ENCODE data around the gene ZNF516. TPM values are rescaled to one million over a fixed set of nuclear protein-coding genes. Genes with fewer than 3 reads are reported as not detected.

ZNF516 gene
- total and polyA plus RNA-seq, 2 of the 13 experiments (the other 11 are each of a cell fraction or from before 2014, with no cell fraction given): 16.6 to 18.7 TPM

GRCh38 chr18:76483780-76484179 lies 11.3 kb downstream of the ZNF516 start (continued):
- TF ChIP-seq SAP130 (CRISPR knock-in tag; IDR thresholded peaks at IDR 0.05; ENCODE audit: low read depth) (0 out of 2 replicates have a peak, but pooled peaks have one; percentile 27), ZFAT (CRISPR knock-in tag; conservative IDR thresholded peaks at IDR 0.05) (no peak), ZBTB46 (CRISPR knock-in tag; IDR thresholded peaks at IDR 0.05; ENCODE audit: borderline replicate concordance) (no peak), HNF4A (CRISPR knock-in tag; IDR thresholded peaks at IDR 0.05) (peak; percentile 29), MAFK (conservative IDR thresholded peaks at IDR 0.05 in 1 of 2, IDR thresholded peaks at IDR 0.05 in 1 of 2; ENCODE audit: low read length in 2 of 2) (peak; percentile 38 to 52; a peak in 2 of 4 replicates), ZNF260 (CRISPR knock-in tag; IDR thresholded peaks at IDR 0.05; ENCODE audit: borderline replicate concordance, low read depth) (no peak)

GRCh38 chr18:76482971-76483691 lies 11.9 kb downstream of the ZNF516 start:
- Histone ChIP-seq H3K36me3 (replicated peaks in 1 of 2; ENCODE audit: control insufficient read depth in 1 of 2, insufficient read depth in 2 of 2, low read length in 2 of 2) (peaks cover 5 to 7% of the 10 kb centered on the region in 2 experiments; a peak in 4 of 5 replicates), H3K4me3 (replicated peaks in 1 of 3; ENCODE audit: insufficient read depth in 1 of 3, low read depth in 2 of 3, low read length in 3 of 3) (no peak overlapping the region), H3K9ac (ENCODE audit: insufficient read depth, low read depth, low read length) (no peak overlapping the region), H4K20me1 (ENCODE audit: insufficient read depth, low read length) (peaks cover 90% of the 10 kb centered on the region), H3K4me2 (ENCODE audit: low read depth, low read length) (no peak overlapping the region), H3K27me3 (ENCODE audit: control insufficient read depth in 1 of 2, insufficient read depth in 2 of 2, low read length in 2 of 2) (no peaks in the 10 kb centered on the region), H3K9me3 (ENCODE audit: low read length) (no peaks in the 10 kb centered on the region), H3K27ac (ENCODE audit: extremely low read length, insufficient read depth, low read length) (no peak overlapping the region), H2AFZ (ENCODE audit: low read length) (no peak overlapping the region), H3K79me2 (ENCODE audit: insufficient read depth, low read length) (peaks cover 98% of the 10 kb centered on the region), H3K4me1 (ENCODE audit: insufficient read depth, low read length) (peaks cover 89% of the 10 kb centered on the region)
- intact Hi-C loops (cut with micrococcal nuclease; ENCODE audit: unreplicated experiment) (no loop called here), in situ Hi-C loops (cut with HindIII; ENCODE audit: extremely low pct_ligation_motif_present, low pct_unique_long_range_greater_than_20kb) (no loop called here)
- ChIA-PET CTCF (ENCODE audit: low intra/inter-chr PET ratio, low total read pairs) (no interaction called here), POLR2A (interaction anchor here (1.9 kb wide), 1 partner anchor 10 kb away, joined by 5 read pairs; no protein-coding TSS in a partner anchor)
- DNase-seq (ENCODE audit: low spot score): no peak
- FAIRE-seq: no peak
- no TSS peak for BruUV-seq (replicated peaks)
- no peak for TF ChIP-seq ZNF205 (CRISPR knock-in tag; IDR thresholded peaks at IDR 0.05)
- WGBS (ENCODE audit: low lambda C conversion rate): 96% methylated on average over 15 of the region's 15 CpGs
- no peak for ATAC-seq
